ENCODE measurements around the gene ARHGDIA.

ARHGDIA gene

DNA sequence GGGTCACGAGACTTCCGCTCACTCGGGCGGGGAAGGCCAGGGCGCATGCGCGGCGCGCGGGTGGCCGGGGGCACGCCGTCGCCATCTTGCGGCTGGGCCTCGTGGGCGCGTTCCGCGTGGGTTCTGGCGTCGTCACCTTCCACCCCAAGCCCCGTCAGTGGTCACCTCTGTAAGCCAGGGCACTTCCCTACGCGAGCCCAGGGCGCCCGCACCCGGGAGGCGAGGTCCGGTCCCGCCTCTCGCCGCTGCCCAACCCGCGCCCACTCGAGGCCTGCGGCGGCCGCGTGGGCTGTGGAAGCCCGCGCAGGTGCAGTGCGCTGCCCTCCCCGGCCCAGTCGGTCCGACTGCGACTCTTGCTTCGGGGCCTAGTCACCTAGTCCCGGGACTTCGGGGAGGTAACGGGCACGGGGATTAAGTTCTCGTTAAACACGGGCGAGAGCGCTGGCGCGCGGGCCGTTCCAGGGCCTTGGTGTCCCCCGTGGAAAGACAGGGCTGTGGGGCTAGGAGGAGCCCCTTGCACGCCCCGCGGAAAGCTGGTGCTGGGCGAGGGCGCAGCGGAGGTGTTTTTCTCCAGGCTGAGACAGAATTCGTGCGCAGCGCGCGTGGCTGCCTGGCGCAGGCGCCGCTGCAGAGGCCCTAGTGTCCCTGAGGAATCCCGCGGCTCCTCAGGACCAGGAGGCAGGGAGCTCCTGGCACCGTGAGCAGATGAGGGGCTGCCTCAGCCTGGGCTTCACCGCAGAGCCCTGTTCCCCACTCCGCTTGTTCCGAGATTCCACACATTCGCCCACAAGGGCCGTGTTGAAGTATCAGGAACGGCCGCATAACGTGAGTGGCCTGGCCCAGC, 472 bp upstream of the ARHGDIA start:
- ChIA-PET CTCF (interaction anchor here (0.6 kb wide), 1 partner anchor 21 kb away, joined by 5 read pairs; no protein-coding TSS in a partner anchor), POLR2A (interaction anchor here (0.5 to 3.6 kb wide), 19 partner anchors 9 to 227 kb away, joined by 3 to 30 read pairs (median 4); partner anchors contain the start of genes ALYREF, ANAPC11 and MAFG)
- peak; percentile 96 for DNase-seq (ENCODE audit: extremely low spot score)

DNA sequence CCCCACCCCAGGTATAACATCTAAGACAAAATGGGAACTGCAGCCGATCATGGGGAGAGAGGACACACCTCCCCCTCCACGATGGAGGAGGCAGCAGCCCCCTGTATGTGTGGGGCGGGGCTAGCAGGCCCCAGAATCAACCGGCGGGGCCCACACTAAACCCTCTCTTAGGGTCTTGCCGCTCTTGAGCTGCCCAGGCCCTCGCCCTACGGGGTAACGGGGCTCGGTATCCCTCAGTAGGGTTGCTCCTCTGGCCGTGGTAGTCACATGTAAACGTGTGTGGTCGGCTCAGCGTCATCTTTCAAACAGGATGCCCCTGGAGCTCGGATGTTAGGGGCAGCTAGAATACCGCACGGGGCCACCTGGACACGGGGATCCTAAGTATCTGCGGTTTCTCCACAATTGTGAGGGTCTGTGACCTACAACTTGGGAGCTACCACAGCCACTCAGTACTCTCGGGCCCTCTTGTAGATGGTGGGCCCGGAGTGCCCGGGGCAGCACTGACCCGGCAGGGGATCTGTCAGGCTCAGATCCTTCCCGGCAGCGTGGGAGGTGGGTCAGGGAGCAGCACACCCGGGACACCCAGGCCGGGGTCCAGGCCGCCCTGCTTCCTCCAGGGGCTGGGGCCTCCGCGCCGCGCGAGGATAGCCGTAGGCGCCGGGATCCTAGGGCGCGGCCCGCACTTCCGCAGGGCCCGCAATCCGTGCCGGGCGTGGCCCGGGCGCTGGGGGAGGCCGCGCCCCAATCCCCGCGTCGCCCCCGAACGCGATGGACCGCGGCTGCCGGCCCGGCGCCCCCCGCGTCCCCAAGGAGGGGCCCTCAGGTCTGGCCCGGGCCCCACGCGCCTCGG, 781 bp downstream of the ARHGDIA start:
- DNase-seq (ENCODE audit: extremely low spot score): no peak
- POLR2A ChIA-PET: interaction anchor here (0.8 to 2.6 kb wide), 24 partner anchors 9 to 228 kb away, joined by 3 to 26 read pairs (median 4); partner anchors contain the start of genes ALYREF, ANAPC11, ASPSCR1 and CENPX
- CTCF ChIA-PET: interaction anchor here (1.1 to 2.2 kb wide), 2 partner anchors 56 to 152 kb away, joined by 3 to 6 read pairs; partner anchors contain the start of genes CENPX and LRRC45
- TF ChIP-seq FOXK2 (IDR thresholded peaks at IDR 0.05) (no peak), FOXM1 (IDR thresholded peaks at IDR 0.05; ENCODE audit: borderline replicate concordance) (0 out of 2 replicates have a peak, but pooled peaks have one; percentile 48), SP1 (IDR thresholded peaks at IDR 0.05) (no peak), LEF1 (IDR thresholded peaks at IDR 0.05; ENCODE audit: borderline replicate concordance) (peak; percentile 79; the same call in 1 of the 2 replicates)

More for the DNA sequence above, 472 bp upstream of the ARHGDIA start:
- TF ChIP-seq, protein P1, sequence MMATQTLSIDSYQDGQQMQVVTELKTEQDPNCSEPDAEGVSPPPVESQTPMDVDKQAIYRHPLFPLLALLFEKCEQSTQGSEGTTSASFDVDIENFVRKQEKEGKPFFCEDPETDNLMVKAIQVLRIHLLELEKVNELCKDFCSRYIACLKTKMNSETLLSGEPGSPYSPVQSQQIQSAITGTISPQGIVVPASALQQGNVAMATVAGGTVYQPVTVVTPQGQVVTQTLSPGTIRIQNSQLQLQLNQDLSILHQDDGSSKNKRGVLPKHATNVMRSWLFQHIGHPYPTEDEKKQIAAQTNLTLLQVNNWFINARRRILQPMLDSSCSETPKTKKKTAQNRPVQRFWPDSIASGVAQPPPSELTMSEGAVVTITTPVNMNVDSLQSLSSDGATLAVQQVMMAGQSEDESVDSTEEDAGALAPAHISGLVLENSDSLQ (IDR thresholded peaks at IDR 0.05): peak; percentile 84
- TF ChIP-seq TARDBP (IDR thresholded peaks at IDR 0.05): peak; percentile 99
- TF ChIP-seq L3MBTL2 (conservative IDR thresholded peaks at IDR 0.05): peak; percentile 91
- TF ChIP-seq ARNT (IDR thresholded peaks at IDR 0.05): no peak; the same call in 1 of the 2 replicates
- TF ChIP-seq BHLHE40 (IDR thresholded peaks at IDR 0.05; ENCODE audit: borderline replicate concordance): no peak
- TF ChIP-seq FOXK2 (IDR thresholded peaks at IDR 0.05): no peak
- peak; percentile 92 for TF ChIP-seq ELF4 (IDR thresholded peaks at IDR 0.05)
- TF ChIP-seq LEF1 (IDR thresholded peaks at IDR 0.05; ENCODE audit: borderline replicate concordance): peak; percentile 96
- TF ChIP-seq FOXM1 (IDR thresholded peaks at IDR 0.05; ENCODE audit: borderline replicate concordance): no peak
- no peak for TF ChIP-seq SP1 (IDR thresholded peaks at IDR 0.05)

DNA sequence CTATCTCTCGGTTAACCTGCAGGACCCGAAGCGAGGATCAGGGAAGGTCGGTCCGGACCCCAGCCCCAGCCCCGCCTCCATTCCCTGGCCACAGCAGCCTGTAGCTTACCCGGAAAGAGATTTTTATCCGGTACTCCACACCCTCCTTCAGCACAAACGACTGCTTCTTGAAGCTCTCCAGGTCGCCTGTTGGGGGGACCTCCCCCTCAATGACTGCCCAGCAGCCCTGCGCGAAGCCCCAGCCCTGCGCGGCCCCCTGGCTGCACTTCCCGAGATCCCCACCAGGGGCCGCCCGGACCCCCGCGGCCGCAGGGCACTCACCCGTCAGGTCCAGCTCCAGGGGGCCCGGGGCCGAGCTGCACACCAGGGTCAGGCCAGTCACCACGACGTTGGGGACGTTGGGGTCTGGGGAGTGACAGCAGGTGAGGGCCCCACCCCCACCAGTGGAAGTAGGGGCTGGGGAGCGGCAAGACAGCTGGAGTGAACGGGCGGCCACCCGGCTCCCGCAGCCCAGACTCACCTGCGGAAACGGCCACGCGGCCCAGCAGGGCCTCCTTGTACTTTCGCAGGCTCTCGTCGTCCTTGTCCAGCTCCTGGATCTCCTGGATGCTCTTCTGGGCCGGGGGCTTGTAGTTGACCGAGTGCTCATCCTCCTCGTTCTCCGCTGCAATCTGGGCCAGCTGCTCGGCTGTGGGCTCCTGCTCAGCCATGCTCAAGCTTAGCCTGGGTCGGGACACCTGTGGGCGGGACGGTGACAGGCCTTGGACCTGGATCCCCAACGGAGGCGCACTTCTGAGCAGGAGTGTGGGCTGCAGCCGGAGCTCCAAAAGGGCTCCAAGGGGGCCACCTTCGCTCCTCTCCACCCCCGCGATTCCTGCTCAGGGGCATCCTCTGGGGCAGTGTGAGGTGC, 1.7 kb downstream of the ARHGDIA start:
- peak; percentile 74 for DNase-seq (ENCODE audit: extremely low spot score)
- 0 out of 2 replicates have a peak, but pooled peaks have one; percentile 64 for TF ChIP-seq CTBP1 (IDR thresholded peaks at IDR 0.05; ENCODE audit: borderline replicate concordance)
- no peak for TF ChIP-seq NFRKB (IDR thresholded peaks at IDR 0.05)
- TF ChIP-seq ELF4 (IDR thresholded peaks at IDR 0.05): no peak
- TF ChIP-seq LEF1 (IDR thresholded peaks at IDR 0.05; ENCODE audit: borderline replicate concordance): peak; percentile 90
- TF ChIP-seq SP1 (IDR thresholded peaks at IDR 0.05): no peak
- ChIA-PET CTCF (interaction anchor here (0.5 to 2.6 kb wide), 11 partner anchors 40 to 704 kb away, joined by 3 to 9 read pairs (median 3); partner anchors contain the start of genes ARL16, CENPX, HGS and LRRC45), POLR2A (interaction anchor here (0.7 to 2.6 kb wide), 27 partner anchors 9 to 229 kb away, joined by 3 to 26 read pairs (median 4); partner anchors contain the start of genes ALYREF, ANAPC11, ASPSCR1 and CCDC137)

DNA sequence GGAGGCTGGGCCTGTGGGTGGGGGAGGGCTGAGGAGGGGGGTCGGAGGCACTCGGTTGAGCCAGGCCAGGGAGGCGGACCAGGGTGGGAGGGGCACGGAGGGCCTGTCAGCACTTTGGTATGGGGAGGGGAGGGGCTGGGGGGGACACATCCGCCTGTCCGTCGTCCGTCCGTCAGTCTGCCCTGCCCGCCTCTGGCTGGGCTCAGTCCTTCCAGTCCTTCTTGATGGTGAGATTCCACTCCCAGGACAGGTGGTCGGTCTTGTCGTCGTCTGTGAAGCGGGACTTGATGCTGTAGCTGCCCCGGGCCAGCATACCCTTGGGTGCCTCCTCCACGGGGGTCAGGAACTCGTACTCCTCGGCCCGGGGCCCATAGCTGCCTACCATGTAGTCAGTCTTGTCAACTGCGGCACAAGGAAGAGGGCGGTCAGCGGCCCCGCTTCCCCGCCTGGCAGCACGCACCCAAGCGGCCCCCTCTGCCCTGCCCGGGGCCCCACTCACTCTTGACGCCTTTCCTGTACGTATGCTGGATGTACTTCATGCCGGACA, 2.4 kb downstream of the ARHGDIA start:
- ChIA-PET CTCF (interaction anchor here (0.6 to 2.6 kb wide), 6 partner anchors 41 to 154 kb away, joined by 3 to 9 read pairs (median 4); partner anchors contain the start of genes CENPX and LRRC45), POLR2A (interaction anchor here (1.2 to 2.6 kb wide), 13 partner anchors 8 to 202 kb away, joined by 3 to 26 read pairs (median 5); partner anchors contain the start of genes ALYREF, ANAPC11, CCDC137 and CENPX)
- TF ChIP-seq L3MBTL2 (conservative IDR thresholded peaks at IDR 0.05) (no peak), ARNT (IDR thresholded peaks at IDR 0.05) (no peak), BHLHE40 (IDR thresholded peaks at IDR 0.05; ENCODE audit: borderline replicate concordance) (no peak), SUZ12 (IDR thresholded peaks at IDR 0.05) (no peak), HDGF (IDR thresholded peaks at IDR 0.05; ENCODE audit: borderline replicate concordance) (no peak)
- TF ChIP-seq, protein P1 (IDR thresholded peaks at IDR 0.05): 0 out of 2 replicates have a peak, but pooled peaks have one; percentile 26
- DNase-seq (ENCODE audit: extremely low spot score): peak; percentile 36

DNA sequence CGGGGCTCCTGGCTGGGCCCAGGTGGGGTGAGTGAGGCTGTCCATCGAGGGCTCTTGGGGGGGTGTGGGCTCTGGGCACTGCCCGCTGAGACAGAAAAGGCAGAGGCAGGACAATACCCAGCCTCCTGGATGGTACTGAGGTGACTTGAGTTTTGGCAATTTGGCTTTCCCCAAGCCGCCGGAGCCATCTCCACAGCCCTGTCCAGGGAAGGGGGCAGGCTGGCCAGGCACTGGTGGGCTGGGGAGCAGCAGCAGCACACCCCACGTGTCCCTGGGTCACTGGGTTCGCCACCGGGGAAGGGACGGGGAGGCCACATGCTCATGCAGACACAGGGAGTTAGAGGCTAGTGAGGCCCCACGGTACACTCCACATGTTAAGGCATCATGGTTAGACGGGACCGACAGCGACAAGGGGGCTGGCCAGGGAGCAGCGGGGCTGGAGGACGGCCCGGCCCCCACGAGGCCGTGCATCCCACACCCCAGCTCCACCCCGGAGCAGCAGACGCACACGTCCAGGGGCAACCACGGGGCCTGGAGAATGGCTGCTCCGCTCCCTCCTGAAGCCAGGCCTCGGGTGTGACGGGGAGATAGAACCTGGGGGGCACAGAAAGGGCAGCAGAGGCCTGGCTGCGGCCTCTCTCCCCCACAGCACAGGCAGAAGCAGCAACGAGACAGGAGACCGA, 3.0 kb downstream of the ARHGDIA start:
- ChIA-PET POLR2A (interaction anchor here (1.5 to 2.3 kb wide), 2 partner anchors 155 to 202 kb away, joined by 3 to 6 read pairs; partner anchors contain the start of genes CCDC137, CENPX, LRRC45 and OXLD1), CTCF (interaction anchor here (1.1 to 2.6 kb wide), 2 partner anchors 133 to 135 kb away, joined by 4 to 9 read pairs; no protein-coding TSS in a partner anchor)
- TF ChIP-seq ELF4 (IDR thresholded peaks at IDR 0.05): peak; percentile 48
- no peak for TF ChIP-seq CTBP1 (IDR thresholded peaks at IDR 0.05; ENCODE audit: borderline replicate concordance)
- no peak for TF ChIP-seq SUZ12 (IDR thresholded peaks at IDR 0.05)
- peak; percentile 90; the same call in 1 of the 2 replicates for TF ChIP-seq HDGF (IDR thresholded peaks at IDR 0.05; ENCODE audit: borderline replicate concordance)
- no peak for TF ChIP-seq BHLHE40 (IDR thresholded peaks at IDR 0.05; ENCODE audit: borderline replicate concordance)
- peak; percentile 9; the same call in 1 of the 2 replicates for TF ChIP-seq LEF1 (IDR thresholded peaks at IDR 0.05; ENCODE audit: borderline replicate concordance)
- no peak for TF ChIP-seq NFRKB (IDR thresholded peaks at IDR 0.05)
- DNase-seq (ENCODE audit: extremely low spot score): no peak

Data from HEK293T (cell line).